ENCODE measurements around the gene CLCN3. TPM values are rescaled to one million over a fixed set of nuclear protein-coding genes. Genes with fewer than 3 reads are reported as not detected.

Gene CLCN3
- total RNA-seq, 2 experiments from 2014 or later: 17.8 to 42.0 TPM

DNA sequence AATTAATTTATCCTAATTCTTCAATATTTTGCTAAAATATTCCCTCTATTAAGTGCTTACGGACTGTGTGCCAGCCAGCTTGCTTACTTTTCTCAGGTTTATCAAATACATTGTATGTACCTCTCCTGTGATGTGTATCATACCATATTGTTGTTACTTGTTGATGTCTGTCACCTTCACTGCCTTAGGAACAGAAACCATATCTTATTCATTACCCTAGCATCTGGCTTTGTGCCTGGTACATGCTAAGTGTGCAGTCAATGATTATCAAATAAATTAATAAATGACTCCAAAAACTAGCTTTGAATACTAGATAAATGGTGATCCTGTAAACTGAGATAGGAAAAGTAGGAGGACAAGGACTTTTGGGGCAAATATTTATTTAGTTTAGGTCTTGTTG lies 6.9 kb downstream of the CLCN3 start:
- Histone ChIP-seq H4K20me1 (ENCODE audit: insufficient read depth, low read length) (0 out of 2 replicates have a peak, but pooled peaks cover 6% of the 10 kb centered on the region), H3K79me2 (ENCODE audit: insufficient read depth, low read depth, low read length) (peaks cover 96% of the 10 kb centered on the region), H3K4me3 (ENCODE audit: low read depth, low read length, poor library complexity, severe bottlenecking) (no peak overlapping the region), H2AFZ (ENCODE audit: low read length) (no peak overlapping the region), H3K27ac (ENCODE audit: low read depth, low read length, poor library complexity, severe bottlenecking) (no peak overlapping the region), H3K36me3 (ENCODE audit: insufficient read depth, low read length) (peaks cover 15% of the 10 kb centered on the region), H3K9me3 (ENCODE audit: low read length) (no peaks in the 10 kb centered on the region), H3K9me2 (ENCODE audit: insufficient read depth, low read length) (no peaks in the 10 kb centered on the region), H3K4me1 (ENCODE audit: insufficient read depth, low read length, poor library complexity, severe bottlenecking) (peaks cover 37% of the 10 kb centered on the region), H3K4me2 (ENCODE audit: low read length) (no peak overlapping the region)
- no TSS peak for BruUV-seq (replicated peaks)
- TF ChIP-seq, protein P1, sequence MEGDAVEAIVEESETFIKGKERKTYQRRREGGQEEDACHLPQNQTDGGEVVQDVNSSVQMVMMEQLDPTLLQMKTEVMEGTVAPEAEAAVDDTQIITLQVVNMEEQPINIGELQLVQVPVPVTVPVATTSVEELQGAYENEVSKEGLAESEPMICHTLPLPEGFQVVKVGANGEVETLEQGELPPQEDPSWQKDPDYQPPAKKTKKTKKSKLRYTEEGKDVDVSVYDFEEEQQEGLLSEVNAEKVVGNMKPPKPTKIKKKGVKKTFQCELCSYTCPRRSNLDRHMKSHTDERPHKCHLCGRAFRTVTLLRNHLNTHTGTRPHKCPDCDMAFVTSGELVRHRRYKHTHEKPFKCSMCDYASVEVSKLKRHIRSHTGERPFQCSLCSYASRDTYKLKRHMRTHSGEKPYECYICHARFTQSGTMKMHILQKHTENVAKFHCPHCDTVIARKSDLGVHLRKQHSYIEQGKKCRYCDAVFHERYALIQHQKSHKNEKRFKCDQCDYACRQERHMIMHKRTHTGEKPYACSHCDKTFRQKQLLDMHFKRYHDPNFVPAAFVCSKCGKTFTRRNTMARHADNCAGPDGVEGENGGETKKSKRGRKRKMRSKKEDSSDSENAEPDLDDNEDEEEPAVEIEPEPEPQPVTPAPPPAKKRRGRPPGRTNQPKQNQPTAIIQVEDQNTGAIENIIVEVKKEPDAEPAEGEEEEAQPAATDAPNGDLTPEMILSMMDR (conservative IDR thresholded peaks at IDR 0.05; ENCODE audit: low read length): no peak
- no peak for TF ChIP-seq EZH2phosphoT487 (IDR thresholded peaks at IDR 0.05; ENCODE audit: borderline replicate concordance, low read depth, low read length)
- DNase-seq (ENCODE audit: low spot score): no peak
- intact Hi-C loops (cut with micrococcal nuclease; ENCODE audit: unreplicated experiment): no loop called here
- ChIA-PET POLR2A (interaction anchor here (0.6 to 1.5 kb wide), 3 partner anchors 19 to 35 kb away, joined by 3 to 7 read pairs (median 3); no protein-coding TSS in a partner anchor), CTCF (ENCODE audit: unreplicated experiment) (no interaction called here)

DNA sequence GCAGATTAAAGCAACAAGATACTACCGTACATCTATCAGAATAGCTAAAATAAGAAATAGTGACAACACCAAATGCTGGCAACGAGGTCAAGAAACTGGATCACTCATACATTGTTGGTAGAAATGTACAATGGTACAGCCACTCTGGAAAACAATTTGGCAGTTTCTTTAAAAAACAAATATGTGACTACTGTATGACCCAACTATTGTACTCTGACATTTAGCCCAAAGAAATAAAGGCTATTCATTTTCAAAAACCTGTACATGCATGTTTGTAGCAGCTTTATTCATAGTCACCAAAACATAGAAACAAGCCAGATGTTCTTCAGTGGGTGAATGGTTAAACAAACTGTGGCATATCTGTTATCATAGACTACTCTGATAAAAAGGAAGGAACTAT lies 8.2 kb downstream of the CLCN3 start:
- no peaks in the 10 kb centered on the region for H3K9me2 ChIP-seq (ENCODE audit: insufficient read depth, low read length)
- peak overlapping the region; percentile 54 for H3K4me2 ChIP-seq (ENCODE audit: low read length)
- H3K79me2 ChIP-seq (ENCODE audit: insufficient read depth, low read depth, low read length): peaks cover 93% of the 10 kb centered on the region
- H2AFZ ChIP-seq (ENCODE audit: low read length): no peak overlapping the region
- CTCF ChIA-PET (ENCODE audit: unreplicated experiment): no interaction called here
- BruUV-seq (replicated peaks): no TSS peak
- DNase-seq (ENCODE audit: low spot score): no peak
- intact Hi-C loops (cut with micrococcal nuclease; ENCODE audit: unreplicated experiment): no loop called here
- no peak overlapping the region for H3K4me3 ChIP-seq (ENCODE audit: low read depth, low read length, poor library complexity, severe bottlenecking)
- H4K20me1 ChIP-seq (ENCODE audit: insufficient read depth, low read length): 0 out of 2 replicates have a peak, but pooled peaks cover 6% of the 10 kb centered on the region
- H3K4me1 ChIP-seq (ENCODE audit: insufficient read depth, low read length, poor library complexity, severe bottlenecking): peaks cover 25% of the 10 kb centered on the region
- no peak overlapping the region for H3K27ac ChIP-seq (ENCODE audit: low read depth, low read length, poor library complexity, severe bottlenecking)
- peaks cover 13% of the 10 kb centered on the region for H3K36me3 ChIP-seq (ENCODE audit: insufficient read depth, low read length)
- POLR2A ChIA-PET: interaction anchor here (0.6 to 1.1 kb wide), 4 partner anchors 9 to 1086 kb away, joined by 3 read pairs; partner anchors contain the start of gene CLCN3
- H3K9me3 ChIP-seq (ENCODE audit: low read length): no peaks in the 10 kb centered on the region
- no peak for TF ChIP-seq EZH2phosphoT487 (IDR thresholded peaks at IDR 0.05; ENCODE audit: borderline replicate concordance, low read depth, low read length)
- TF ChIP-seq, protein P1 (conservative IDR thresholded peaks at IDR 0.05; ENCODE audit: low read length): no peak

DNA sequence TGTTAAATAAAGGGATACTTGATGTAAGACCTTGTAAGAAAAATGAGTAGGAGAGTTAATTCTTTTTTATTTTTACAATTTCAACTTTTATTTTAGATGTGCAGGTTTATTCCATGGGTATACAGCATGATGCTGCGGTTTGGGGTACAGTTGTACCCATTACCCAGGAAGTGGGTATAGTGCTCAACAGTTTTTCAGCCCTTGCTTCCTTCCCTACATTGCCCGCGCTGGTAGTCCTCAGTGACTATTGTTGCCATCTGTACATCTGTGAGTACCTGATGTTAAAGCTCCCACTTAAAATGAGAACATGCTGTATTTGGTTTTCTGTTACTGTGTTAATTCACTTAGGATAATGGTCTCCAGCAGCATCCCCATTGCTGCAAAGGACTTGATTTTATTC lies 9.7 kb downstream of the CLCN3 start:
- BruUV-seq (replicated peaks): no TSS peak
- TF ChIP-seq EZH2phosphoT487 (IDR thresholded peaks at IDR 0.05; ENCODE audit: borderline replicate concordance, low read depth, low read length): no peak
- TF ChIP-seq, protein P1 (conservative IDR thresholded peaks at IDR 0.05; ENCODE audit: low read length): no peak
- no peak overlapping the region for H2AFZ ChIP-seq (ENCODE audit: low read length)
- peak overlapping the region; percentile 54; the same call in 1 of the 2 replicates for H3K4me2 ChIP-seq (ENCODE audit: low read length)
- H4K20me1 ChIP-seq (ENCODE audit: insufficient read depth, low read length): 0 out of 2 replicates have a peak, but pooled peaks cover 9% of the 10 kb centered on the region
- DNase-seq (ENCODE audit: low spot score): no peak
- no peaks in the 10 kb centered on the region for H3K9me3 ChIP-seq (ENCODE audit: low read length)
- CTCF ChIA-PET (ENCODE audit: unreplicated experiment): no interaction called here
- POLR2A ChIA-PET: interaction anchor here (0.7 to 1.2 kb wide), 6 partner anchors 8 to 29 kb away, joined by 3 to 9 read pairs (median 3); partner anchors contain the start of gene CLCN3
- H3K4me3 ChIP-seq (ENCODE audit: low read depth, low read length, poor library complexity, severe bottlenecking): no peak overlapping the region
- peak overlapping the region; percentile 17 for H3K27ac ChIP-seq (ENCODE audit: low read depth, low read length, poor library complexity, severe bottlenecking)
- peaks cover 25% of the 10 kb centered on the region for H3K4me1 ChIP-seq (ENCODE audit: insufficient read depth, low read length, poor library complexity, severe bottlenecking)
- H3K79me2 ChIP-seq (ENCODE audit: insufficient read depth, low read depth, low read length): peaks cover 93% of the 10 kb centered on the region
- peaks cover 7% of the 10 kb centered on the region for H3K36me3 ChIP-seq (ENCODE audit: insufficient read depth, low read length)
- no peaks in the 10 kb centered on the region for H3K9me2 ChIP-seq (ENCODE audit: insufficient read depth, low read length)
- intact Hi-C loops (cut with micrococcal nuclease; ENCODE audit: unreplicated experiment): no loop called here

All from OCI-LY7 (cell line).